ENCODE results near the gene LRRC45.

DNA sequence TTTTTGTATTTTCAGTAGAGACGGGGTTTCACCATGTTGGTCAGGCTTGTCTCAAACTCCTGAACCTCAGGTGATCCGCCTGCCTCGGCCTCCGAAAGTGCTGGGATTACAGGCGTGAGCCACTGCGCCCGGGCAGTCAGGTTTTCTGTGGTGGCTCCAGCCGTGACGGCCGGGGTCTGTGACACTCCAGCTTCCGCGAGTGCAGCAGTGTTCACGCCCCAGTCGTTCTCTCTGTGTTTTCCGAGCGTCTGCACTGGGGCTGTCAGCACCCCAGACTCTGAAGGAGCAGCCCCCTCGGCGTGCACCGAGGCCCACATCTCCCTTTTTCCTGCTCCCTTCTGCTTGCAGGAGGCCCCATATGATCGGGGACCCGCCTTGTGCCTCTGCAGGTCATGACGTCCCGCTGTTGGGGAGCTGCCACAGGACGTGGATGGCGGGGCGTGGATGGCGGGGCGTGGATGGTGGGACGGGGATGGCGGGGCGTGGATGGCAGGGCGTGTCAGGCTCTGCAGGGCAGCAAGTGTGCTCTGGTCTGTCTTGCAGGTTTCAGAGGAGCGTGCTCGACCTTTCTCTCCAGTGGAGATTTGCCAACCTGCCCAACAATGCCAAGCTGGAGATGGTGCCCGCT is 40.0 kb upstream of the LRRC45 start:
- TF ChIP-seq POLR2AphosphoS5 (IDR thresholded peaks at IDR 0.05; ENCODE audit: low read depth) = no peak
- TF ChIP-seq, protein P1, sequence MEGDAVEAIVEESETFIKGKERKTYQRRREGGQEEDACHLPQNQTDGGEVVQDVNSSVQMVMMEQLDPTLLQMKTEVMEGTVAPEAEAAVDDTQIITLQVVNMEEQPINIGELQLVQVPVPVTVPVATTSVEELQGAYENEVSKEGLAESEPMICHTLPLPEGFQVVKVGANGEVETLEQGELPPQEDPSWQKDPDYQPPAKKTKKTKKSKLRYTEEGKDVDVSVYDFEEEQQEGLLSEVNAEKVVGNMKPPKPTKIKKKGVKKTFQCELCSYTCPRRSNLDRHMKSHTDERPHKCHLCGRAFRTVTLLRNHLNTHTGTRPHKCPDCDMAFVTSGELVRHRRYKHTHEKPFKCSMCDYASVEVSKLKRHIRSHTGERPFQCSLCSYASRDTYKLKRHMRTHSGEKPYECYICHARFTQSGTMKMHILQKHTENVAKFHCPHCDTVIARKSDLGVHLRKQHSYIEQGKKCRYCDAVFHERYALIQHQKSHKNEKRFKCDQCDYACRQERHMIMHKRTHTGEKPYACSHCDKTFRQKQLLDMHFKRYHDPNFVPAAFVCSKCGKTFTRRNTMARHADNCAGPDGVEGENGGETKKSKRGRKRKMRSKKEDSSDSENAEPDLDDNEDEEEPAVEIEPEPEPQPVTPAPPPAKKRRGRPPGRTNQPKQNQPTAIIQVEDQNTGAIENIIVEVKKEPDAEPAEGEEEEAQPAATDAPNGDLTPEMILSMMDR (IDR thresholded peaks at IDR 0.05; ENCODE audit: insufficient read depth, low read length) = no peak
- TF ChIP-seq, protein P2, sequence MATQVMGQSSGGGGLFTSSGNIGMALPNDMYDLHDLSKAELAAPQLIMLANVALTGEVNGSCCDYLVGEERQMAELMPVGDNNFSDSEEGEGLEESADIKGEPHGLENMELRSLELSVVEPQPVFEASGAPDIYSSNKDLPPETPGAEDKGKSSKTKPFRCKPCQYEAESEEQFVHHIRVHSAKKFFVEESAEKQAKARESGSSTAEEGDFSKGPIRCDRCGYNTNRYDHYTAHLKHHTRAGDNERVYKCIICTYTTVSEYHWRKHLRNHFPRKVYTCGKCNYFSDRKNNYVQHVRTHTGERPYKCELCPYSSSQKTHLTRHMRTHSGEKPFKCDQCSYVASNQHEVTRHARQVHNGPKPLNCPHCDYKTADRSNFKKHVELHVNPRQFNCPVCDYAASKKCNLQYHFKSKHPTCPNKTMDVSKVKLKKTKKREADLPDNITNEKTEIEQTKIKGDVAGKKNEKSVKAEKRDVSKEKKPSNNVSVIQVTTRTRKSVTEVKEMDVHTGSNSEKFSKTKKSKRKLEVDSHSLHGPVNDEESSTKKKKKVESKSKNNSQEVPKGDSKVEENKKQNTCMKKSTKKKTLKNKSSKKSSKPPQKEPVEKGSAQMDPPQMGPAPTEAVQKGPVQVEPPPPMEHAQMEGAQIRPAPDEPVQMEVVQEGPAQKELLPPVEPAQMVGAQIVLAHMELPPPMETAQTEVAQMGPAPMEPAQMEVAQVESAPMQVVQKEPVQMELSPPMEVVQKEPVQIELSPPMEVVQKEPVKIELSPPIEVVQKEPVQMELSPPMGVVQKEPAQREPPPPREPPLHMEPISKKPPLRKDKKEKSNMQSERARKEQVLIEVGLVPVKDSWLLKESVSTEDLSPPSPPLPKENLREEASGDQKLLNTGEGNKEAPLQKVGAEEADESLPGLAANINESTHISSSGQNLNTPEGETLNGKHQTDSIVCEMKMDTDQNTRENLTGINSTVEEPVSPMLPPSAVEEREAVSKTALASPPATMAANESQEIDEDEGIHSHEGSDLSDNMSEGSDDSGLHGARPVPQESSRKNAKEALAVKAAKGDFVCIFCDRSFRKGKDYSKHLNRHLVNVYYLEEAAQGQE (IDR thresholded peaks at IDR 0.05; ENCODE audit: insufficient replicate concordance, low read depth) = no peak

Data from HL-60 (cell line).